H1 (cell line): ENCODE measurements around the gene PHKA2.

Experiments
- ATF3 ChIP-seq: IDR thresholded peaks from 2 replicates; pipeline ENCODE4 v1.6.1; 2011; ENCODE audit warnings: low read depth, mild to moderate bottlenecking, low read length; ENCODE audit not compliant: insufficient read depth
- CEBPB ChIP-seq: IDR thresholded peaks from 2 replicates; pipeline ENCODE4 v1.6.1; 2012; ENCODE audit warnings: low read depth, low read length
- CHD2 ChIP-seq: IDR thresholded peaks from 2 replicates; pipeline ENCODE4 v1.6.1; 2012; ENCODE audit warnings: low read length, improper control_type of control experiment
- CTCF ChIP-seq, 3 experiments: IDR thresholded peaks; 1 replicate in 2 of 3; 2 replicates in 1 of 3; pipeline versions ENCODE4 v1.5.1 to v1.6.1; 2011; ENCODE audit warnings: low read length in 3 of 3, mild to moderate bottlenecking in 3 of 3, inconsistent platforms in 2 of 3, low read depth in 1 of 3, moderate library complexity in 1 of 3; ENCODE audit not compliant: insufficient read depth in 1 of 3; ENCODE audit errors: control extremely low read depth in 1 of 3
- EGR1 ChIP-seq: IDR thresholded peaks from 2 replicates; pipeline ENCODE4 v1.6.1; 2011; ENCODE audit warnings: low read depth, low read length, borderline replicate concordance
- EZH2 ChIP-seq: fragments of 200-600 bp; sonication (generic); IDR thresholded peaks from 2 replicates; pipeline ENCODE4 v1.7.1; 2012; ENCODE audit warnings: low read depth, mild to moderate bottlenecking, moderate library complexity, low read length, inconsistent platforms; ENCODE audit not compliant: severe bottlenecking
- GABPA ChIP-seq: IDR thresholded peaks from 2 replicates; pipeline ENCODE4 v1.6.1; 2011; ENCODE audit warnings: mild to moderate bottlenecking, low read length, moderate library complexity, borderline replicate concordance; ENCODE audit not compliant: insufficient read depth
- HDAC2 ChIP-seq, 2 experiments: fragments of 300-600 bp in 1 of 2; sonication (generic) in 1 of 2; IDR thresholded peaks; 2 replicates each; pipeline ENCODE4 v1.6.1; 2011 to 2012; ENCODE audit warnings: low read depth in 2 of 2, low read length in 2 of 2, mild to moderate bottlenecking in 2 of 2, moderate library complexity in 2 of 2, borderline replicate concordance in 1 of 2, inconsistent platforms in 1 of 2
- POLR2A ChIP-seq, 2 experiments: IDR thresholded peaks; 1 replicate in 1 of 2; 2 replicates in 1 of 2; pipeline ENCODE4 v1.6.1; 2011; ENCODE audit warnings: low read depth in 2 of 2, low read length in 2 of 2, mild to moderate bottlenecking in 2 of 2; ENCODE audit errors: control extremely low read depth in 1 of 2
- POLR2AphosphoS5 ChIP-seq: IDR thresholded peaks from 2 replicates; pipeline ENCODE4 v1.6.1; 2011; ENCODE audit warnings: low read depth, low read length
- RNF2 ChIP-seq: fragments of 200-900, 300-1000 bp; sonication (generic); IDR thresholded peaks from 2 replicates; pipeline ENCODE4 v1.7.1; 2016; ENCODE audit warnings: borderline replicate concordance, low read depth, mild to moderate bottlenecking, antibody characterized with exemption, low read length; ENCODE audit not compliant: poor library complexity, severe bottlenecking; ENCODE audit errors: missing control alignments
- SP1 ChIP-seq: IDR thresholded peaks from 2 replicates; pipeline ENCODE4 v1.6.1; 2011; ENCODE audit warnings: low read depth, low read length

GRCh38 chrX:18937173-18937572 is 46.7 kb downstream of the PHKA2 start:
- TF ChIP-seq EZH2 (no peak), CTCF (IDR thresholded peaks at IDR 0.05; ENCODE audit: control extremely low read depth in 1 of 3, insufficient read depth in 1 of 3, low read depth in 1 of 3, low read length in 3 of 3) (no peak), RNF2 (no peak), POLR2A (IDR thresholded peaks at IDR 0.05; ENCODE audit: control extremely low read depth in 1 of 2, low read depth in 2 of 2, low read length in 2 of 2) (no peak), POLR2AphosphoS5 (no peak), CEBPB (no peak), SP1 (no peak), GABPA (no peak), EGR1 (no peak), CHD2 (no peak), HDAC2 (IDR thresholded peaks at IDR 0.05; ENCODE audit: borderline replicate concordance in 1 of 2, low read depth in 2 of 2, low read length in 2 of 2) (no peak), ATF3 (no peak)
